Measurements from ENCODE around the gene RTN4RL1. TPM values are rescaled to one million over a fixed set of nuclear protein-coding genes. Genes with fewer than 3 reads are reported as not detected.

Gene RTN4RL1
- total and polyA plus RNA-seq, 7 donors: under 0.01 to 0.71 (median 0.48) TPM; not detected in 1

- no peak for TF ChIP-seq POLR2AphosphoS5 (IDR thresholded peaks at IDR 0.05)
- TF ChIP-seq EP300 (IDR thresholded peaks at IDR 0.05): no peak
- no peak for DNase-seq
- WGBS, 2 donors: 89 to 93% methylated on average over 16 of the region's 16 CpGs
Observed at GRCh38 chr17:1995321-1995892, 29.7 kb downstream of the RTN4RL1 start.

GRCh38 chr17:1994707-1995106 is 30.4 kb downstream of the RTN4RL1 start:
- no peak for TF ChIP-seq POLR2A (IDR thresholded peaks at IDR 0.05)
- no peak for TF ChIP-seq POLR2AphosphoS5 (IDR thresholded peaks at IDR 0.05)
- TF ChIP-seq CTCF (IDR thresholded peaks at IDR 0.05): no peak
- no peak for TF ChIP-seq EP300 (IDR thresholded peaks at IDR 0.05)
- Histone ChIP-seq H3K36me3 (no peaks in the 10 kb centered on the region), H3K4me3 (no peak overlapping the region), H3K9me3 (no peaks in the 10 kb centered on the region), H3K27me3 (no peaks in the 10 kb centered on the region), H3K4me1 (peaks cover 0 to 24% (median 23%) of the 10 kb centered on the region in 4 donors), H3K27ac (no peak overlapping the region)
- DNase-seq: no peak
- WGBS, 2 donors: 95 to 97% methylated on average over 4 of the region's 4 CpGs
- intact Hi-C loops (cut with DNase I): no loop called here

More at GRCh38 chr17:1995321-1995892, 29.7 kb downstream of the RTN4RL1 start:
- no peaks in the 10 kb centered on the region for H3K36me3 ChIP-seq
- intact Hi-C loops (cut with DNase I): no loop called here
- H3K9me3 ChIP-seq: no peaks in the 10 kb centered on the region
- peaks cover 0 to 31% (median 29%) of the 10 kb centered on the region in 4 donors for H3K4me1 ChIP-seq
- no peak overlapping the region for H3K4me3 ChIP-seq
- H3K27ac ChIP-seq: no peak overlapping the region
- no peaks in the 10 kb centered on the region for H3K27me3 ChIP-seq

GRCh38 chr17:1992541-1992940 is 32.6 kb downstream of the RTN4RL1 start:
- H3K9me3 ChIP-seq: no peaks in the 10 kb centered on the region
- no peaks in the 10 kb centered on the region for H3K27me3 ChIP-seq
- intact Hi-C loops (cut with DNase I): no loop called here
- no peak for DNase-seq
- 80 to 86% methylated on average over 10 of the region's 10 CpGs for WGBS, 2 donors
- no peaks in the 10 kb centered on the region for H3K36me3 ChIP-seq
- H3K4me3 ChIP-seq: no peak overlapping the region
- no peak for TF ChIP-seq EP300 (IDR thresholded peaks at IDR 0.05)
- TF ChIP-seq CTCF (IDR thresholded peaks at IDR 0.05): no peak
- no peak for TF ChIP-seq POLR2A (IDR thresholded peaks at IDR 0.05)
- TF ChIP-seq POLR2AphosphoS5 (IDR thresholded peaks at IDR 0.05): no peak
- no peak overlapping the region for H3K27ac ChIP-seq
- H3K4me1 ChIP-seq: peaks cover 0 to 3% (median 1%) of the 10 kb centered on the region in 4 donors

- H3K9me3 ChIP-seq: no peaks in the 10 kb centered on the region
- no peak for TF ChIP-seq CTCF (IDR thresholded peaks at IDR 0.05)
- no peak for TF ChIP-seq POLR2A (IDR thresholded peaks at IDR 0.05)
- no peak for TF ChIP-seq EP300 (IDR thresholded peaks at IDR 0.05)
- no peak for TF ChIP-seq POLR2AphosphoS5 (IDR thresholded peaks at IDR 0.05)
- H3K4me1 ChIP-seq: no peaks in the 10 kb centered on the region
- peak; percentile 80 for DNase-seq
- intact Hi-C loops (cut with DNase I): no loop called here
- H3K4me3 ChIP-seq: no peak overlapping the region
- no peak overlapping the region for H3K27ac ChIP-seq
- no peaks in the 10 kb centered on the region for H3K27me3 ChIP-seq
- 86% methylated on average over 10 of the region's 10 CpGs for WGBS, 2 donors
- no peaks in the 10 kb centered on the region for H3K36me3 ChIP-seq
Observed at GRCh38 chr17:1989135-1989534, 36.0 kb downstream of the RTN4RL1 start.

- no peak overlapping the region for H3K4me3 ChIP-seq
- no peaks in the 10 kb centered on the region for H3K9me3 ChIP-seq
- H3K4me1 ChIP-seq: no peaks in the 10 kb centered on the region
- H3K27ac ChIP-seq: no peak overlapping the region
- intact Hi-C loops (cut with DNase I): no loop called here
- peaks cover 0 to 4% (median 0%) of the 10 kb centered on the region in 3 donors for H3K27me3 ChIP-seq
- WGBS, 2 donors: 86 to 93% methylated on average over 18 of the region's 18 CpGs
- DNase-seq: no peak
- TF ChIP-seq CTCF (IDR thresholded peaks at IDR 0.05) (no peak), POLR2AphosphoS5 (IDR thresholded peaks at IDR 0.05) (no peak), POLR2A (IDR thresholded peaks at IDR 0.05) (no peak), EP300 (IDR thresholded peaks at IDR 0.05) (no peak)
- no peaks in the 10 kb centered on the region for H3K36me3 ChIP-seq
Observed at GRCh38 chr17:1986783-1987451, 38.2 kb downstream of the RTN4RL1 start.
